ENCODE results near the gene SLITRK4. TPM values are rescaled to one million over a fixed set of nuclear protein-coding genes. Genes with fewer than 3 reads are reported as not detected.

SLITRK4 gene, protein sequence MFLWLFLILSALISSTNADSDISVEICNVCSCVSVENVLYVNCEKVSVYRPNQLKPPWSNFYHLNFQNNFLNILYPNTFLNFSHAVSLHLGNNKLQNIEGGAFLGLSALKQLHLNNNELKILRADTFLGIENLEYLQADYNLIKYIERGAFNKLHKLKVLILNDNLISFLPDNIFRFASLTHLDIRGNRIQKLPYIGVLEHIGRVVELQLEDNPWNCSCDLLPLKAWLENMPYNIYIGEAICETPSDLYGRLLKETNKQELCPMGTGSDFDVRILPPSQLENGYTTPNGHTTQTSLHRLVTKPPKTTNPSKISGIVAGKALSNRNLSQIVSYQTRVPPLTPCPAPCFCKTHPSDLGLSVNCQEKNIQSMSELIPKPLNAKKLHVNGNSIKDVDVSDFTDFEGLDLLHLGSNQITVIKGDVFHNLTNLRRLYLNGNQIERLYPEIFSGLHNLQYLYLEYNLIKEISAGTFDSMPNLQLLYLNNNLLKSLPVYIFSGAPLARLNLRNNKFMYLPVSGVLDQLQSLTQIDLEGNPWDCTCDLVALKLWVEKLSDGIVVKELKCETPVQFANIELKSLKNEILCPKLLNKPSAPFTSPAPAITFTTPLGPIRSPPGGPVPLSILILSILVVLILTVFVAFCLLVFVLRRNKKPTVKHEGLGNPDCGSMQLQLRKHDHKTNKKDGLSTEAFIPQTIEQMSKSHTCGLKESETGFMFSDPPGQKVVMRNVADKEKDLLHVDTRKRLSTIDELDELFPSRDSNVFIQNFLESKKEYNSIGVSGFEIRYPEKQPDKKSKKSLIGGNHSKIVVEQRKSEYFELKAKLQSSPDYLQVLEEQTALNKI
- 8.1 TPM for total RNA-seq

DNA sequence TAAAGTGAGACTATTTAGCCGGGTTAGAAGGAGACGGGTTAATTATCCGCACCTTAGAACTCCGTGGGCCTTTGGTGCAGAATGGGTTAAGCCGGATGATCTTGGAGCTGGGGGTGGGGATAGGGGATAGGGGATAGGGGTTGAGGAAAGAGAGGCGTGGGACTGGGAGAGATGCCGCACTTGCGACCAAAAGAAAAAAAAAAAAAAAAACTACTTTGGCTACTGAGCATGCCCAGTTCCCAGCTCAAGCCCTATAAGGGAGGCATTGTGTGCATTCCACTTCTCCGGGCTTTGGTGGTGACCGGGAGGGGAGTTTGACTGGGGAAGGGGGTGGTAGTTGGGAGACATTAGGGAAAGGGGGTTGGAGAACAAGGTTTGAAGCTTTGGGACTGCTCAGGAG lies at the start of gene SLITRK4:
Gene SLITRK4, minus strand, starts transcription at position 187 of the 400 bp plus-strand sequence. CDS start 4,993 bp downstream, outside the sequence.
- peak; percentile 82 for DNase-seq

DNA sequence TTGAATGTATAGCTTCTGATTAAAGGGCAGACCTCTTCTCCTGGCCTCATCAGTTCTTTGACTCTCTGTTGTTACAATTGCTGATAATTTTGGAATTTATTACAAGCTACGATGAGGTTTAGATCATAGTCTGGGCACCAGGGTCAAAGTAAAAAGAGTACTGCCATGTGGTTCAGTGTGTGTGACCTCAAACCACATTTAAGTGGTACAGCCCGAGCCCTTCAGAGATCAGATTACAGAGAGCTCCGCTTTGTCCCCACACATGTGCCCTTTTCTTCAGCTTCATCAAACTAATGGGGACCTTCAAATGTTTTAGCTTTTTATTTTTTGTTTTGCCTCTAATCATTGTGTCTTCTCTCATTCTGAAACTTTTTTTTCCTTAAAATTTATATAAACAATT lies 47.6 kb upstream of the SLITRK4 start:
- DNase-seq = peak; percentile 1

DNA sequence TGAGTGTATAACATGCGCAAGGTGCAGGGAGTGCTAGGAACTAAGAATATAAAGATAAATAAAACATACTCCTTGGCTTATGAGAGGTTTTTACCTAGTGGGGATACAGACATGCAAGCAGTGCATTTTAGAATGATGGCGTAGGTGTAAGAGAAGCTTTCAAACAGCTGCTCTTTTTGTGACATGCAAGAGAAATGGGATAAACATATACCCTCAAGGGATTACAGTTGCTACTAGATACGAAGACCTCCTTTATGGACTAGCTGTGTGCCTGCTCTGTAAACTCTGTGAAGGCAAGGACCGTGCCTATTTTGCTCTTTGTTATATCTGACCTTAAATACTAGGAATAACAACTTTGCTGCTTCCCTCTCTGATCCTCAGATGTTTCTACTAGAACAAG lies 39.0 kb upstream of the SLITRK4 start:
- DNase-seq = peak; percentile 62

DNA sequence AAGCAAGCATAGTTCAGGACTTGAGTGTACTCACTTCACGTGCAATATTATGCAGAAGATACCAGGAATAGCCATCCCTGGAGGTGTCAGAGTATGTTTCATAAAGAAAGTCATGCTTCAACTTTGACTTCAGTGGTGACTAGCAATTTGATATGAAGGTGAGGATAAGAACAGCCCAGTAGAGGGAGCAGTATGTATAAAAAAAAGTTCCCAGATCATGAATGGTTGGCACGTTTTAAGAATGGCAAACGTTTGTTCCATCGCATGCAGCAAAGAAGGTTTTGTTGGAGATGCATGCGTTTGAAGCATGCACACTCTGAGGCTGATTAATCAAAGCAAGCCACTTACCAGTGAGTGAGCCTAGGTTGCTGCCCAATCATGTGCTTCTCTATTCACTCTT lies 33.5 kb upstream of the SLITRK4 start:
- peak; percentile 25 for DNase-seq

DNA sequence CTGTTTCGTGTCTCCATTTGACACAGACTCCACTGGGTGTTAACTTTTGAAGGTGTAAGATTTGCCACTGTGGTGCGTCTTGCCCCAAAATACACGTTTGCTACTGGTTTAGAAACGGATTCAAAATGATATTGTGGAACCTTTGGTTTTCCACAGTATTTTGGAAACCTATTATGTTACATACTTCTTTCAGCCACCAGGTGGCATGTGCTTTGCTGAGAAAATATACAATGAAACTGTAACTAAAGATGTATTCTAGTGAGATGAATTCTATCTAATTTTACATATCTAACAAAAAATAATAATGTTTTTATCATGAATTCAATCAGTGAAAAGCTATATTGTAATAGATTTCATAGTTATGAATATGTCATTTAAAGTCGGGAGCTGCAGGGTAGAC lies 28.4 kb upstream of the SLITRK4 start:
- DNase-seq = peak; percentile 37

DNA sequence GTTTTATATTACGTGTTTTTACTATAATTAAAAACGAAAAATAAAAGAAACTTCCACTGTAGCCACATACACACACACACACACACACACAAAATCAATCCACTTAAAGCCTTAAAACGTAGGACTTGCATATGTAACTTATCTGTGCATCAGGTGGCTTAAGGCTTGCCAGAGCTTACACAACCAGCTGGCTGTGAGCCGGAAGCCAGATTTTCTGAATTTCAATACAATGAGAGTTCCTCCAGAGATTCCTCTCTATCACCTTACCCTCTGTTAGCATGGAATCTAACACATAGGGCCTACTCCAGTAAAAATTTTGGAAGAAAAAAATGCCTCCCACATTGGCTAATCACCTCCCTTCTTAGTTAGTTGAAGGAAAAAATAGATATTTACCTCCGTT lies 27.9 kb upstream of the SLITRK4 start:
- DNase-seq = peak; percentile 14

DNA sequence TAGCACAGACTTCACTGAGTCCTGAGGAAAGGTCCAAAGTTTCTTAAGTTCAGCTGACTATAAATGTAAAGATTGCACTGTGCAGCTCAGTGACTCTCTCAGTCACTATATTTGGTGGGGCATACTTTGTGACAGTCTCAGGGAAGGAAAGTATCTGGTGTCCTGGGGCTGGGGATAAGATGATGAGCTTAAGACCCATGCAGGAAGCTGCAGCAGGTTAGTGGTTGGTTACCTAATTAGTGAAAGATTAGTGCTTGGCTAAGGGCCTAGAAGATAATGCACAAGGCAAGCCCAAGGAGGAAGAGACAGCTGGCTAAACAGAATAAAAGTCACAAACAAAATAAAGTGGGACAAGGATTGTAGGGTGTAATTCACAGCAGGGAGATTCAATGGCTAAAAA lies 25.4 kb upstream of the SLITRK4 start:
- no peak for DNase-seq

DNA sequence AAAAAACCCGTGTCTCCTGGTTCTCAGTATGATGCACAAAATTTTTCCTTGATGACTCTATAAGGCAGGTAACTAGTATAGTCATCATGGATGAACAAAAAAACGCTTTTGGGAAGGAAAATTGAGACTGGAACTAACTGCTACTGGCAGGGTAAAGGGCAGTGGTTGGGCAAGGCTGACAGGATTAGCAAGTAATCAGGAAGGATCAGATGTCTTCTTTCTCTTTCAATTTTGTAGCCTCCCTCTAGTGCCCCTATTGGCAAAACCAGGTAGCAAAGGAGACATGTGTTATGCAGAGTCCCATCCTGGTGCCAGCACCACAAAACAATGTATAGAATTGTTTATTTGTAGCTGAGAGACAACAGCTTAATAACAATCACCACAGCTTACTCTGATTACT lies 12.8 kb upstream of the SLITRK4 start:
- DNase-seq = peak; percentile 25

DNA sequence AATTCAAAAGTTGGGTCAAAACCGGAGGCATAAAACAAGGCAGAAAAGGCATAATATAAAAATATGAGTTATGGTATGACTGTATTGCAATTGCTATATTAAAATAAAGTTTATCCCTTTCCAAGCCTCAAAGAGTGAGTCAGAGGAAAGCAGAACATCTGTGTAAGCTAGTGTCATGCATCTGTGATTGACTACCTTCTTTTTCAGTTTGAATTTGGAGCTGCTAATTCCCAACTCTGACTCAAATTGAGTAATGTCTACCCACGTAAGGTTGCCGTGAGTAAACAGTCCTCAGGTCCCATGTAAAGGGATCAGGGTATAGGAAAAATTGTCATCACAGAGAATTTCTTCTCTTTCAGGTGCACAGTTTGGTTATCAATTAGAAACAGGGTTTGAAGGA lies 6.5 kb upstream of the SLITRK4 start:
- no peak for DNase-seq

DNA sequence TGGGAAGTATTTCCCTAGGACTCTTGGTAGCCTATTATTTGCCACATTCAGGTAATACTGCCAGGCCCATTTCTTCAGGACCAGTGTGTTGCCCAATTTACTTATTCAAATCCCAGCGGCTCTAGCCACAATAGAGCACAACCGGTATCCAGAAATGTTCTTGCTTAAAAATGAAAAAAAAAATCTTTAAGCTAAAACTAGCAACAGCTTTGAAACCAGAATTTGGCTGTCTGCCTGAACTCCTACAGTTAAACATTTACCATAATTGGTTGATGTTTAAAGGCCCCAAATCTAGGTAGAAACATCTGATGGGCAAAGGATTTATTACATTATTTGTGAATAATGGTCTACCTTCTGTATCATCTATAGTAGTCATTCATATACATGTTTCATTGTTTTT lies 930 bp upstream of the SLITRK4 start:
- DNase-seq = no peak

DNA sequence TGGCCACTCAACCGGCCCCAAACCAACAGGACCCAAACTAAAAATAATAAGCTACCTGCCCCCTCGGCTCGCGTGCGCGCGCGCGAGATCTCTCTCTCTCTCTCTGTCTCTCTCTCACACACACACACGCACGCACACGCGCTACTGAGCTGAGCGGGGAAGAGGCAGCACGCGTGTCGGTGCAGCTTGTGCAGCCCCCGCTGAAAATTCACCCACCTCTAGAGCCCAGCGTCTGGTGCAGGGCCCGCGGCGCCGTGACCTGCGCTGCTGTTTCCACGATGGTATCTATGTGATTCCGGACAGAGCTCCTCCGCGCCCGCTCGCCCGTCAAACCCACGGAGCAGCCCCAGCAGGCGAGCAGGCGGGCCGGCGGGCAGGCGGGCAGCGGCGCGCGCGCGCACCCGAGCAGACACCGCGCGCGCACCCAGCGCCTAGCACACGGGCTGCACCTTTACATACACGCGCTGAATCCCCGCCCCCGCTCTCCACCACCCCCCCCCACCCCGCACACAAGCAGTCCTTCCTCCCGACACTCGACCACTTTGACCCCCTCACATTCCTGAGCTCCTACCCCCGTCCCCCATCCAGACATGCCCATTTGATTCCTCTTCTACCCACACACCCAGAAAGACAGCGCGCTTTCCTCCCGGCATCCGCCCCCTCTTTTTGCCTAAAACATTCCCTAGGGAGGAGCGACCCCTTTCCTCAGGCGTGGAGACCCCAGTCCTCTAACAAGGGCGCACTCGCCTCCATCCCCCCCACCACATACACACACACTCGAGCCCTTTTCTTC lies 1.0 kb downstream of the SLITRK4 start:
- peak; percentile 48 for DNase-seq

DNA sequence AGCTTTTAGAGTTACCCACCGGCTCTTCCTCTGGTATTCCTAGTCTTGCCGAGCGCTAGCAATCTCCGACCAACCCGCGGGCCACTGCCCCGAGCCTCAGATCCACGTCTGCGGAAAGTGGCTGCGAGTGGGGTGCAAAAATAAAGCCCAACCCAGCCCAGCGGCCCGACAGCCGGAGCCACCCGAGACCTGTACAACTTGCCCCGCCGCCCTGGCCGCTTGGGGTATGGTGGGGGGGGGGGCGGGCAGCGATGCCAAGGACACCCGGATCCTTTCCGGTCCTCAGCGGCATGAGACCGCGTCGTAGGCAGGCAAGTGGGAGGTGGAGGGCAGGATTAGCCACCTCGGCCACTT lies 1.6 kb downstream of the SLITRK4 start:
- DNase-seq = peak; percentile 5

DNA sequence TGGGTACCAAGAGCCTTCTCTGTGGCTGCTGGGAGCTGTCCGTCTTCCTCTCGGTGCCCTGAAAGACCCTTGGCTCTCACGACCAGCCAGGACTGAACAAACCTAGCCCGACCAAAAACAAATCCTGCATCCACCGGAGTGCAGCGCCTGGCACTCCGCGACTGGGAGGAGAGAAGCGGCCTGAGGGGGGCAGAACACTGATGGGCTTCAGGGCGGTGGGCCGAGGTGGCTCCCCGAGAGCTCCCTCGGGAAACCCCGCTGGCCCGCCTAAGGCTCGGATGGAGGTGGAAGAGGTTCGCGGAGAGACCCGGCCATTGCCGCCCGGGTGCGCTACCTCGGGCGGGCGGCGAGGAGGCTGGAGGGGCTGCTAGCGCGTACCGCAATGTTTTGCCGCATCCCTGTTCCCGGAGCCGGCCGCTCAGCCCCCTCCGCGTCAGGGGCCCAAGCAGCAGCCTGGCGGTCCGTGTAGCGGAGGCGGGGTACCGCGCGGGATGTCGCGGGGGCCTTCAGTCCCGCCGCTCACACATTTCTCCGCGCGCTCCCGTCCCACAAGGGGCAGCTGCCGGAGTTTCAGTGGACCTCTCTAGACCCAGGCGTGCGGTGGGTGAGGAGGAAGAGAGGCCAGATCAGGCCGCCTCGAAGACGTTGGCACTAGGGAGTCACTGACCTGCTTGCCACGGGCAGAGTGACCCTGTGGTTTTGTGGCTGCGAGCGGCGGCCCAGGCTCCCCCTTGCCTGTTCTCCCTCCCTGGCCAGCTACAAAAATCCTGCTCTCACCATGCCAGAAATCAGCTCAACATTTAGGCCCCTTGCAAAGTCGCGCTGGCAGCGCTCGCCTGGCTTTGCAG lies 2.2 kb downstream of the SLITRK4 start:
- peak; percentile 51 for DNase-seq

DNA sequence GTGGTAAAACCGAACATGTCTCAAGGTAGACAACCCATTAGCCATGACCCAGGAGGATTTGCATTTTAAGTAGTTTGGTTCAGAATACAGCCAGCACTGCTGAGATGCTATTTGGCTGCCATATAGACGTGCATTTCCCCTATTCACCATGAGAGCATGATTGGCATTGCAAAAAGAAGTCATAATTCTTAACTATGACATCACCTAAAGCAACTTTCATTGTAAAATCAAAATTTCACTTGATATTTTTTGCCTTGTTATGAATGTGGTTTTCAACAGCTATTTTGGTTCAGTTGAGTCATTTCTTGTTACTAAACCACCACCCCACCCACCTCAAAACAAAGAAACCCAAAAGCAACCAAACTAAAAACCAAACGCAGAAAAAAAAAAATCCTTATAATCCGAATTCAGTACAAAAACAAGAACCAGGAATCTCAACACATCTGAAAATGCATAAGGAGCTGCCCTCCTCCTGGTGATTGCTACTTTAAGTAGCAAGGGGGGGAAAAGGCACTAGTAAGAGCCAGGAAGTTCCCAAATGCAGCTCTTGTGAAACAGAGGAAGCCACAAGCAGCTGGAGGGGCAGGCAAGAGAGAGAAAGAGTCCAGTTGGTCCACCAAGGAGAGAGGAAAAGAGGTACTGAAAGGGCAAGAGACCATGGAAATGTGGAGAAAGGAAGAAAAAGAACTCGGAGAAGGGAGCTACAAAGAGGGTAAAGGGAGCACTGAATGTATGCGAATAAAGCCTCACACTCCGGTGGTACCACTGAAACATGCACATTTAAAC lies 3.1 kb downstream of the SLITRK4 start:
- peak; percentile 38 for DNase-seq

DNA sequence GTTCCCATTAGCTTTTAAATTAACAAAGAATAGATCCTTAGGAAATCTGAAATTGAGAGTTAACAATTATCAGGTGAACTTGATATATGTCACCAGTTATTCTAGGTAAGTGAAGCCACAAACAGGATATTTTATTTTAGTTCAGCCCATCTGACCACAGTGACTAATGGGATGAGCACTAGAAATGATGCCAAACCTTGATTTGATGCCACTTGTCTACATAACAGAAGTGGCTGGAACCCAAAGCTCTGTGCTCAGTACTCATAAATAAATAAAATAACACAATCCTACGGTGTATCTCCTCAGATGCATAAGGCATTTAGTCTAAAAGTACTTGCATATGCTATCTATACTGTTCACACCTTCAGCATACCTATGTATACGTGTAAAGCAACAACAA lies 12.2 kb downstream of the SLITRK4 start:
- no peak for DNase-seq

DNA sequence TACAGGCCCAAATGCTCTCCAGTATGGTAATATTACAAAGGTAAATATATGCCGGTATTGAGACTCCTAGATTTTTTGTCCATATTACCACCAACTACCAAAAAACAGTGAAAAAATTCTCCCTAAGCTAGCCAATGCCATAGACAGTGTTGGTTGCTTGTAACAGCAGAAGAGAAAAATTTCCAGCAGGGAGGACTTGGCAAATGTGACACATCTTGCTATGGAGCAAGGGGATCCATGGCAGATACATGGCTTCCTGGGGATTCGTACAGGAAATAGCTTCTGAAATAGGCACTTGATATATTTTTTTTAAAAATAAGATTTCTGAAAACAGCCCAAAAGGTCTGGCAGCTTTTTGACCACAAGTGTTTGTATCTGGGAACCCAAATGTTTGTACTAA lies 14.6 kb downstream of the SLITRK4 start:
- no peak for DNase-seq

DNA sequence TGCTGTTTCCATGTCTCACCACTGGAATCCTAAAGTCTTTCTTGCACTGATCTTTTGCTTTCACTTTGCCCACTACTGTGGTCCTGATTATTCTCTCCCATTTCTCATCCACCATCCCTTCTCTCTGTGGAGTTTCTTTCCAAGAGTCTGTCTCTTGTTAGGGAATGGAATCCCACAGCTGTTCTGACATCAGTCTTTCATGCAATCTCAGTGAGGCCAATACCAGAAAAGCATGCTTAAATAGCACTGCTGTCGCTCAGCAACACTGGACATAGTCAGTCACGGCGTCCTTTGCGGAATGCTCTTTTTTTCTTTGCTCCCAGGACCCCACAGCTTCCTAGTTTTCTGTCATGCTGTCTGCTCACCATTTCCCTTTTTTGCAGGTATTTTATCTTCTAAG lies 20.1 kb downstream of the SLITRK4 start:
- peak; percentile 62 for DNase-seq

DNA sequence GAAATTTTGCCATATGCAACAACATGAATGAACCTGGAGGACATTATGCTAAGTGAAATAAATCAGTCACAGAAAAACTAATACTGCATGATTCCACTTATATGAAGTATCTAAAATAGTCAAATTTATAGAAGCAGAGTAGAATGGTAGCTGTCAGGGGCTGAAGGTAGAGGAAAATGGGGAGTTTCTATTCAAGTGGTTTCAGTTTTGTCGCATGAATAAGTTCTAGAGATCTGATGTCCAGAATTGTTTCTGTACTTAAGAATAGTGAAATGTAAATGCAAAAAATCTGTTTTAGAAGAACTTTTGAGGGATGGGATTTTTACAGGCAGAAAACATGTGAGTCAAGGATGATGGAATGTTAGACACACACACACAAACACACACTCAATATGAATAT lies 34.1 kb downstream of the SLITRK4 start:
- DNase-seq = no peak

DNA sequence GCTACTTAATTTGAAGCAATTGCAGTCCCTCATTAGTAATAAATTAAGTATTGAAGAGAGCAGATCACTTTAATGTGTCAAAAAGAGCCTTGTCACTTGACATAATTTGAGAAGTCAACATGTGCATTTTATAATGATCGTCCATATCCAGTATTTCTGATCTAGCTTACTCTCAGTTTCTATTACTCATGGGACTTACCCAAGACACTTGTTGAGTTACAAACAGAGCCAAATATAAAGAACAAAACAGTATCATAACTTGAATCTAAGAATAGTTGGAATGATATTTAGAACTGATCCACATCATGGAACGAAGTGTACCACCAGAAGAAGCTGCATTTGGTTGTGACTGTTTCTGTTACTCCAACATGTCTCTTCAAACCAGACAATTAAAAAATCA lies 54.7 kb downstream of the SLITRK4 start:
- no peak for DNase-seq

DNA sequence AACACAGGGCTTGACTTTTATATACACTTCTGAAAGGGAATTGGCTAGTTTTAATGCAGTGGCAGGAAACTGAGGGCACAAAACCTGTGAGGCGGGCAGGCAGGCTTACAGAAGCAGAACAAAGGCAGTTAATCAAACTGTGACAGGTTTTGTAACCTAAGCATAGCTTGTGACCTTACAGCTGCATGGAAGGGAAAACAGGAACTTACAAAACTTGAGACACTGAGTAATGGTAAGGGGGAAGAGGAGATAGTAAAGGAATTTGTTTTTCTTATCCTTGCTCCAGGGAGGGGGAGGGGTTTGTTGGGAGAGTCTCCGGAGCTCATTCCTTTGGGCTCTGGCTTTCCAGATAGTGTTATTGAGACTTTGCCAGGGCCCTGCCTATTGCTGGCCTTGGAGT lies 55.6 kb downstream of the SLITRK4 start:
- DNase-seq = no peak

Data from tongue (tissue), 2 donors.